ENCODE results near the gene SYT2.
"Not testable (repeated sequence)": the region's sequence is repeated elsewhere in the genome, so short reads cannot be mapped to it uniquely, and the experiment has no call there.

The SYT2 gene

GRCh38 chr1:202623075-202623474, 87.2 kb downstream of the SYT2 start:
- DNase-seq (ENCODE audit: low spot score): no peak

DNA sequence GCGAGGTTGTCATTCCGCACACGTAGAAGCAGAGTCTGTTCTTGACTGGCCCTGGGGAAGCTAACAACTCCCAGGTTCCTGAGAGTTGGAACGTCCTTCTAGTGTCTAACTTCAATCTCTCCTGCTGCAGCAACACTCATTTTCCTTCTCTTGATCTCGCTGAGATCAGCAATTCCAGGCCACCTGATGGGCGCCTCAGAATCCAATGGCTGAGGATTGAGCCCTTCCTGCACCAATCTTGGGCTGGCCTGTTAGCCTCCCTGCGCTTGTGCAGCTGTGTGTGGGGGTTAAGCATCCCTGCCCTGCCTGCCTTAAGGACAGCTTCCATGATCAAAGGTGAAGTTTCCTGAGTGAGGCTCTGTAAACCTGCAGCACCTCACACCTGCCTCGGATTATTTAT, 87.9 kb downstream of the SYT2 start:
- DNase-seq (ENCODE audit: low spot score): no peak

GRCh38 chr1:202621446-202621845, 88.8 kb downstream of the SYT2 start:
- DNase-seq (ENCODE audit: low spot score): no peak

- DNase-seq (ENCODE audit: low spot score): not testable (repeated sequence)
These were observed 90.2 kb downstream of the SYT2 start for GRCh38 chr1:202620036-202620435.

DNA sequence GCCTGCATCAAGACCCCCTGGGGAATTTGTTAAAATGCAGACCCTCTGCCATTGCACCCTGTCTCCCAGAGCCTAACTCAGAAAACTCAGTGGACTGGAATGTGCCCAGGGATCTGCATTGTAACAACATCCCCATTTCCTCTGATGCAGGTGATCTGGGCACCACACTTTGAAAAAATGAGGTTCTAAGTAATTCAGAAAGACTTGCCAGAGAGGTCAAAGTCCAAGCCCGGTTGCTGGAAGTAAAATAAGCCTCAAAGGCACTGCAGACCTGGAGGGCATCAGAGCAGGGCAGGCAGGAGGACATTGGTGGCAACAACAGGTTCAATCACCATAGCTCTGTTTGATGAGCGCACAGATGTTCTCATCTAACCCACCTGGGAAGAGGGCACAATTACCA, 90.7 kb downstream of the SYT2 start:
- no peak for DNase-seq (ENCODE audit: low spot score)

- not testable (repeated sequence) for DNase-seq (ENCODE audit: low spot score)
These were observed 91.2 kb downstream of the SYT2 start for GRCh38 chr1:202619012-202619411.

DNA sequence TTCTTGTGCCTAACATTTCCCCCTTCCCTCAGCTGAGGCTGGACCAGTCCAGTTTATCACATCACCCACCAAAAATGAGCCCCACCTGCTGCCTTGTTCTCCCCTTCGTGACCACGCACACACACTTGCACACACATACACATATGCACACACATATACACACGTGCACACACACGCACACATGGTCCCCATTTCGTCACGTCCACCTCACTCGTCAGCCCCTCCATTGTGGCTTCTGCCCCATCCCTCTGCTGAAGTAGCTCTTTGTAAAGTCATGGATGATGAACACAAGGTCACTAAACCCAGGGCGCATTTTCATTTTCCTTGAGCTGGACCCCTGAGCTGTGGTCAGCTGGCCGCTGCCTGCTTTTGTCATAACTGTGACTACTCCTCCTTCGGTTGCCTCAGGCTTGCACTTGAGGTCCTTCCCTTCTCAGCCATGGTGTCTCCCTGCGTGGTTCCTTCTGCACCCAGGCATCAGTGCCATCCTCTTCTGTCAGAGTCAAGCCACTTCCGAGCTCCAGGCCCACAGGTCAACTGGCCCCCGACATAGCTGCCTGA, 93.8 kb downstream of the SYT2 start:
- no peak for DNase-seq (ENCODE audit: low spot score)

GRCh38 chr1:202615501-202616354, 94.5 kb downstream of the SYT2 start:
- DNase-seq (ENCODE audit: low spot score): no peak

GRCh38 chr1:202615208-202615500, 95.1 kb downstream of the SYT2 start:
- DNase-seq (ENCODE audit: low spot score): not testable (repeated sequence)

GRCh38 chr1:202614363-202615207, 95.7 kb downstream of the SYT2 start:
- DNase-seq (ENCODE audit: low spot score): not testable (repeated sequence)

GRCh38 chr1:202613571-202613970, 96.7 kb downstream of the SYT2 start:
- DNase-seq (ENCODE audit: low spot score): no peak

GRCh38 chr1:202612036-202612435, 98.2 kb downstream of the SYT2 start:
- not testable (repeated sequence) for DNase-seq (ENCODE audit: low spot score)

GRCh38 chr1:202605515-202605914, 104.7 kb downstream of the SYT2 start:
- DNase-seq (ENCODE audit: low spot score): no peak

GRCh38 chr1:202603435-202603834, 106.8 kb downstream of the SYT2 start:
- no peak for DNase-seq (ENCODE audit: low spot score)

DNA sequence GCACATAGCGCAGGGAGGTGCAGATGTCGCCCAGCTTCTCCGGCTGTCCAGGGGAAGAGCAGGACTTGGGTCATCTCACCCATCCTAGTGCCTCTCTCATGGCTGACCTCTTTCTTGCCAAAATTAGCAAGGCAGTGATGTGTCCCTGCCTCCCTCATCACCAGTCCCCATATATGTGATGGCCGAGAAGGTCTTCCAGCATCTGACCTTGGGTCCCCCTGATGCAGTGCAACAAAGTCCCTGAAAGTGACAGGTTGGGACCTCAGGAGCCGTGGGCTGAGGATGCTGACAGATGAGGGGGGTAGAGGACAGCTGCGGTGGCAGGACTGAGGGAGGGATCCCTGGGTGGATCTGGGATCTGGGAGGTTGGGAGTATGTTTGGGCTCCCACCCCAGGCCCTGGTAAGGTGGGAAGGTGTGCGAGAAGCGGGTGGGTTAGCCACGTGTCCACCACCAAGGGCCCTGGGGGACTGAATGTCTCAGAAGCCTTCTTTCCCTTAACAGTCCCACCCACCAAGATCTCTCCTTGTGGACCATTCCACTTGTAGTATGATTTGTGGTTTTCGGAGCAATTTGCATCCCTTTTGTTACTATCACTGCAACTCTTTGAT, 109.7 kb downstream of the SYT2 start:
- no peak for DNase-seq (ENCODE audit: low spot score)

- DNase-seq (ENCODE audit: low spot score): peak; percentile 5
These were observed 110.4 kb downstream of the SYT2 start for GRCh38 chr1:202599669-202600431.

- DNase-seq (ENCODE audit: low spot score): no peak
These were observed 113.0 kb downstream of the SYT2 start for GRCh38 chr1:202597090-202597761.

DNA sequence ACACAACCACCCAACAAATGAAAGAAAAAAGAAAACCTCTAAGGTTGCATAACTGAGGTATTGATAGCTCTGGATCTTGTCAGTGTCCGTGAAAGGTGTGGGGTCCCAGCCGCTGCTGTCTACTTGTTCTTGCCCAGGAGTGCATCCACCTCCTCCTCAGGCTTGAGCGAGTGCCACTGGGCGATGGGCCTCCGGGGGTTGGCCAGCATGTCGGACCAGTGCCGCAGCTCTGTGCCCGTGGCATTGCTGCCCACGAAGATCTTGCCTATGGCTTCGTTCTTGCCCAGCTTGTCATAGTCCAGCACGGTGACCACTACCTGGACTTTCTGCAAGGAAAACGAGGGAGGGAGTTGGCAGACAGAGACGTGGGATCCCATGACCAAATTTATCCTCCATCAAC, 113.6 kb downstream of the SYT2 start:
- DNase-seq (ENCODE audit: low spot score): no peak

DNA sequence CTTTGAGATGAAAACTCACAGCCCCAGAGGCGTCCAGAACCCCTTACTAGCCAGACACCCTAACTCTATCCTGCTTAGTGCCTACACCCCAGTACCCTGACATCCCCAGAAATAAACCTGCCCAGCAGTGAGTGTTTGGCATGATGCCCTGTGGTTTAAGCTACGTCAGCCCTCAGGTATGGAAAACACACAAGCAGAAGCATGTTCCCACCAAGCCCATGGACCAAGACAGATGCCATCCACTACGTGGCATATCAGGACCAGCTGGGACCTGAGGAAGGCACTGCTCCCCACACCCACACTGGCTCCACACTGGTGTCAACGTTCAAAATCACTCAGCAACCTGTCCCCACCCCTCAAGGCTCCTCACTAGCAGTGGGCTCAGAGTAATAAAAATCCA, 116.4 kb downstream of the SYT2 start:
- no peak for DNase-seq (ENCODE audit: low spot score)

GRCh38 chr1:202592146-202592545, 118.1 kb downstream of the SYT2 start:
- no peak for DNase-seq (ENCODE audit: low spot score)

- no peak for DNase-seq (ENCODE audit: low spot score)
These were observed 118.7 kb downstream of the SYT2 start for GRCh38 chr1:202591515-202591914.

All from hematopoietic multipotent progenitor cell treated with erythropoietin and hydrocortisone succinate and interleukin-3 and kit ligand, for 15 days (in vitro differentiated cells).